Fibroblast of lung (primary cell): ENCODE measurements around the gene KLC1.

Experiments
- EZH2 ChIP-seq: IDR thresholded peaks from 2 replicates; pipeline ENCODE4 v1.5.1; 2012; ENCODE audit warnings: low read length, control low read depth, mild to moderate bottlenecking; ENCODE audit errors: missing control alignments
- TF ChIP-seq, protein P1 (sequence below), 2 donors: IDR thresholded peaks in 1 of 2; conservative IDR thresholded peaks in 1 of 2; 1 replicate in 1 of 2; 2 replicates in 1 of 2; pipeline ENCODE4 v1.5.1; 2011 to 2012; ENCODE audit warnings: low read length in 2 of 2, control low read depth in 1 of 2, inconsistent platforms in 1 of 2, low read depth in 1 of 2, mild to moderate bottlenecking in 1 of 2

DNA sequence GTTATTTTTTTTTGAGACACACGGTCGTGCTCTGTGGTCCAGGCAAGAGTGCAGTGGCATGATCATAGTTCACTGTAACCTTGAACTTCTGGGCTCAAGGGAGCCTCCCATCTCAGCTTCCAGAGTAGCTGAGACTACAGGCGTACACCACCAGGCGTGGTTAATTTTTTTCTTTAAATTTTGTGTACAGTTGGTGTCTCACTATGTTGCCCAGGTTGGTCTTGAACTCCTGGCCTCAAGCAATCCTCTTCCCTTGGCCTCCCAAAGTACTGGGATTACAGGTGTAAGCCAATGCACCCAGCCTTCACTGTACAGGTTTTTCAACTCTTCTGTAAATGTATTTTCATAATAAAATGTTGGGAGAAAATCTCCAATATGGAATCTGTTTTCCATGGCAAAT, 5.7 kb upstream of the KLC1 start:
- TF ChIP-seq, protein P1, sequence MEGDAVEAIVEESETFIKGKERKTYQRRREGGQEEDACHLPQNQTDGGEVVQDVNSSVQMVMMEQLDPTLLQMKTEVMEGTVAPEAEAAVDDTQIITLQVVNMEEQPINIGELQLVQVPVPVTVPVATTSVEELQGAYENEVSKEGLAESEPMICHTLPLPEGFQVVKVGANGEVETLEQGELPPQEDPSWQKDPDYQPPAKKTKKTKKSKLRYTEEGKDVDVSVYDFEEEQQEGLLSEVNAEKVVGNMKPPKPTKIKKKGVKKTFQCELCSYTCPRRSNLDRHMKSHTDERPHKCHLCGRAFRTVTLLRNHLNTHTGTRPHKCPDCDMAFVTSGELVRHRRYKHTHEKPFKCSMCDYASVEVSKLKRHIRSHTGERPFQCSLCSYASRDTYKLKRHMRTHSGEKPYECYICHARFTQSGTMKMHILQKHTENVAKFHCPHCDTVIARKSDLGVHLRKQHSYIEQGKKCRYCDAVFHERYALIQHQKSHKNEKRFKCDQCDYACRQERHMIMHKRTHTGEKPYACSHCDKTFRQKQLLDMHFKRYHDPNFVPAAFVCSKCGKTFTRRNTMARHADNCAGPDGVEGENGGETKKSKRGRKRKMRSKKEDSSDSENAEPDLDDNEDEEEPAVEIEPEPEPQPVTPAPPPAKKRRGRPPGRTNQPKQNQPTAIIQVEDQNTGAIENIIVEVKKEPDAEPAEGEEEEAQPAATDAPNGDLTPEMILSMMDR (conservative IDR thresholded peaks at IDR 0.05 in 1 of 2, IDR thresholded peaks at IDR 0.05 in 1 of 2; ENCODE audit: low read depth in 1 of 2, low read length in 2 of 2) = no peak
- TF ChIP-seq EZH2 = no peak
